HL-60 (cell line): ENCODE data around the gene MAGI2.

Experiments used
- DNase-seq, 2 experiments: peaks; one replicate each; pipeline ENCODE4 v3.0.0-alpha.2; 2010 to 2020; ENCODE audit warnings: low read depth in 1 of 2, low spot score in 1 of 2
- H3K27ac ChIP-seq: fragments of 250-450 bp; sonication (Bioruptor Pico); replicated peaks from 2 replicates; pipeline ENCODE4 v1.5.1; 2020; ENCODE audit warnings: mild to moderate bottlenecking, moderate library complexity
- H3K27me3 ChIP-seq: fragments of 250-450 bp; sonication (Bioruptor Pico); 2 replicates; pipeline ENCODE4 v1.5.1; 2021; ENCODE audit warnings: mild to moderate bottlenecking, moderate library complexity; ENCODE audit not compliant: insufficient read depth, poor library complexity, severe bottlenecking
- H3K4me3 ChIP-seq: replicated peaks from 2 replicates; pipeline ENCODE4 v1.5.1; 2011; ENCODE audit warnings: mild to moderate bottlenecking, control low read depth, low read length; ENCODE audit not compliant: insufficient read depth
- GABPA ChIP-seq: IDR thresholded peaks from 2 replicates; pipeline ENCODE4 v1.6.1; 2012; ENCODE audit warnings: low read depth
- POLR2AphosphoS5 ChIP-seq: IDR thresholded peaks from 2 replicates; pipeline ENCODE4 v1.6.1; 2012; ENCODE audit warnings: low read depth
- REST ChIP-seq: IDR thresholded peaks from 2 replicates; pipeline ENCODE4 v1.6.1; 2012; ENCODE audit warnings: low read depth; ENCODE audit not compliant: insufficient replicate concordance
- SPI1 ChIP-seq: IDR thresholded peaks from 2 replicates; pipeline ENCODE4 v1.6.1; 2012; ENCODE audit warnings: low read depth, mild to moderate bottlenecking, borderline replicate concordance
- TF ChIP-seq, protein P1 (sequence below): IDR thresholded peaks from one replicate; pipeline ENCODE4 v1.5.1; 2011; ENCODE audit warnings: low read length, control low read depth, inconsistent platforms; ENCODE audit not compliant: insufficient read depth

MAGI2 gene

DNA sequence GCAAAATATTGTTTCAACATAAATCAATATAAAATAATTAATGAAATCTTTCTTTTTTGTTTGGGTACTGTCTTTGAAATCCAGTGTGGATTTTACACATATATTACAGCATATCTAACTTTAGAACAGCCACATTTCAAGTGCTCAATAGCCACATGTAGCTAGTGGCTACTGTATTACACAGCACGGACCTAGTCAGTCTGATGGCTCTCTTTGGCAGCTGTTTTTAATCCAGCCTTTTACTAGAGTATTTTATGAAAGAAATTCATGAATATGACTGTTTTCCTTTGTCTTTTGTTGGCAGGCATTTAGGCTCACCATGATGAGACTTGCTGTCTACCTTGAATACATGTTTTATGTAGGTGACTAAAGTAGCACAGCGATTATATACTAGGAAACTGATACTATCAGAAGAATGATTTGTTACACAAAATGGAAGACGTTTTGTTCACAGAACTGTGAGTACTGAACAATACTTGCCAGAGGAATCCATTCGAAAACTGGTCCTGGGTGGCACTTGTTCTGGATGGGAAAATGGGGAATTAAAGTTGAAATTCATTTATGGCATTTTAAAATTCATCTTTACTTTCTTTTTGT is 1268.2 kb downstream of the MAGI2 start:
- Histone ChIP-seq H3K27me3 (no peaks in the 10 kb centered on the region), H3K27ac (no peak overlapping the region), H3K4me3 (no peak overlapping the region)
- no peak for DNase-seq
- TF ChIP-seq, protein P1, sequence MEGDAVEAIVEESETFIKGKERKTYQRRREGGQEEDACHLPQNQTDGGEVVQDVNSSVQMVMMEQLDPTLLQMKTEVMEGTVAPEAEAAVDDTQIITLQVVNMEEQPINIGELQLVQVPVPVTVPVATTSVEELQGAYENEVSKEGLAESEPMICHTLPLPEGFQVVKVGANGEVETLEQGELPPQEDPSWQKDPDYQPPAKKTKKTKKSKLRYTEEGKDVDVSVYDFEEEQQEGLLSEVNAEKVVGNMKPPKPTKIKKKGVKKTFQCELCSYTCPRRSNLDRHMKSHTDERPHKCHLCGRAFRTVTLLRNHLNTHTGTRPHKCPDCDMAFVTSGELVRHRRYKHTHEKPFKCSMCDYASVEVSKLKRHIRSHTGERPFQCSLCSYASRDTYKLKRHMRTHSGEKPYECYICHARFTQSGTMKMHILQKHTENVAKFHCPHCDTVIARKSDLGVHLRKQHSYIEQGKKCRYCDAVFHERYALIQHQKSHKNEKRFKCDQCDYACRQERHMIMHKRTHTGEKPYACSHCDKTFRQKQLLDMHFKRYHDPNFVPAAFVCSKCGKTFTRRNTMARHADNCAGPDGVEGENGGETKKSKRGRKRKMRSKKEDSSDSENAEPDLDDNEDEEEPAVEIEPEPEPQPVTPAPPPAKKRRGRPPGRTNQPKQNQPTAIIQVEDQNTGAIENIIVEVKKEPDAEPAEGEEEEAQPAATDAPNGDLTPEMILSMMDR: no peak
- TF ChIP-seq REST (no peak), POLR2AphosphoS5 (no peak), SPI1 (no peak), GABPA (no peak)

GRCh38 chr7:78184299-78184698 is 1269.2 kb downstream of the MAGI2 start:
- Histone ChIP-seq H3K27ac (no peak overlapping the region), H3K4me3 (no peak overlapping the region), H3K27me3 (no peaks in the 10 kb centered on the region)
- no peak for DNase-seq
- no peak for TF ChIP-seq GABPA
- TF ChIP-seq, protein P1: no peak
- TF ChIP-seq REST: no peak
- TF ChIP-seq SPI1: no peak
- no peak for TF ChIP-seq POLR2AphosphoS5

DNA sequence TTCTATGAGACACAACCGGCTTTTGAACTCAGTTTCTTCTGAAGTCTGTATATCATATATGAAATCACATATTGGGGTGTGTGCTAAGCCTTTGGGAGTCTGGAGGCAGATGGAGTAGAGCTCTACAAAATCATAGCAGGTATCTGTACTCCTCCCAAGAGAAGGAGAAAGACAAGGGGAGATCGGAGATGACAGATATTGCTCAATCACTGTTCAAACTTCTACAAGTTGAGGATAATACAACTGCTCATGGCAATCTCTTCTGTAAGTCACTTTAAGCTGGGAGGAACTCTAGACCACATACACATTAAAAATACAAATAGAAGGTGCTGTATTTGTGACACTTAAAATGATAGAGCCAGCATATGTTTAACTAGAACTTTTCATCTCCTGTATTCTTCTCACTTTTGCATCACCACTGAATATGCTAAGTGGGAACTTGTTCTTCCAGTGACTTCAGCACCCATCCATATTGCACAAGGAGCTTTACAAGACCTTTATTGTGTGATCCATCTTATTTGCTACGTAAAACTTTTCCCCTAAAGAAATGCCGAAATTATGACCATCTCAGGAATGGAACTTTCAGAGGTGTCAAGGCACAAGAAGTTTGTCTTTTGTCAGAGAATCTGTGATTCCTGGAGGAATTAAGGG is 1273.5 kb downstream of the MAGI2 start:
- TF ChIP-seq SPI1 (no peak), GABPA (no peak), REST (no peak), POLR2AphosphoS5 (no peak)
- TF ChIP-seq, protein P1: no peak
- H3K27ac ChIP-seq: no peak overlapping the region
- no peak for DNase-seq
- no peaks in the 10 kb centered on the region for H3K27me3 ChIP-seq
- no peak overlapping the region for H3K4me3 ChIP-seq
